Panc1 (cell line): ENCODE measurements around the gene TTC3. TPM values are rescaled to one million over a fixed set of nuclear protein-coding genes. Genes with fewer than 3 reads are reported as not detected.
"Not testable (repeated sequence)": the region's sequence is repeated elsewhere in the genome, so short reads cannot be mapped to it uniquely, and the experiment has no call there.

Experiments
- ATAC-seq: fragments of 200-7000 bp; cut with Tn5 transposase; 2 replicates; pipeline ENCODE4 v1.9.1; 2020; ENCODE audit warnings: mild to moderate bottlenecking, moderate library complexity
- BruUV-seq: library from RNA; stranded (reverse); fragments of 400-500 nt; replicated peaks from 2 replicates; lab custom pipeline; 2021; lab: Mats Ljungman, UMichigan
- CTCF ChIA-PET: fragments of 300-600 bp; sonication (Branson Sonifier 250); formaldehyde crosslinking; loops from one replicate; lab custom pipeline; 2022; ENCODE audit warnings: antibody characterized with exemption; lab: Charles Lee
- POLR2A ChIA-PET: fragments of 300-600 bp; sonication (Branson Sonifier 250); formaldehyde crosslinking; loops from one replicate; lab custom pipeline; 2022; ENCODE audit warnings: antibody characterized with exemption; lab: Charles Lee
- DNase-seq: peaks from one replicate; pipeline ENCODE4 v3.0.0-alpha.2; 2010; ENCODE audit warnings: low read depth, low spot score
- H3K27ac ChIP-seq: 2 replicates; pipeline ENCODE4 v1.5.1; 2011; ENCODE audit warnings: mild to moderate bottlenecking, low read length, inconsistent platforms
- H3K27me3 ChIP-seq: fragments of 200-500 bp; sonication (Bioruptor generic); 2 replicates; pipeline ENCODE4 v1.6.0; 2014; ENCODE audit warnings: low read length, inconsistent platforms; ENCODE audit not compliant: control insufficient read depth, insufficient read depth
- H3K36me3 ChIP-seq: fragments of 200-500 bp; sonication (Bioruptor generic); 2 replicates; pipeline ENCODE4 v1.5.1; 2014; ENCODE audit warnings: inconsistent platforms, mild to moderate bottlenecking, low read length, moderate library complexity; ENCODE audit not compliant: control insufficient read depth, insufficient read depth
- H3K4me1 ChIP-seq: 2 replicates; pipeline ENCODE4 v1.5.1; 2011; ENCODE audit warnings: inconsistent platforms, mild to moderate bottlenecking, low read length, moderate library complexity; ENCODE audit not compliant: control insufficient read depth, insufficient read depth
- H3K4me3 ChIP-seq, 2 experiments: 2 replicates each; pipeline ENCODE4 v1.5.1; 2011 to 2012; ENCODE audit warnings: low read depth in 2 of 2, low read length in 2 of 2, mild to moderate bottlenecking in 2 of 2, inconsistent platforms in 1 of 2, moderate library complexity in 1 of 2
- H3K9me3 ChIP-seq: fragments of 200-500 bp; sonication (Bioruptor generic); 2 replicates; pipeline ENCODE4 v1.5.1; 2014; ENCODE audit warnings: low read depth, mild to moderate bottlenecking, inconsistent platforms, low read length, moderate library complexity; ENCODE audit not compliant: control insufficient read depth, insufficient read depth
- POLR2AphosphoS5 ChIP-seq: IDR thresholded peaks from 2 replicates; pipeline ENCODE4 v1.6.1; 2012; ENCODE audit warnings: mild to moderate bottlenecking, low read depth, low read length, moderate library complexity
- REST ChIP-seq, 2 experiments: IDR thresholded peaks; 2 replicates each; pipeline ENCODE4 v1.6.1; 2011 to 2012; ENCODE audit warnings: low read depth in 2 of 2, control low read depth in 1 of 2, low read length in 1 of 2, mild to moderate bottlenecking in 1 of 2, moderate library complexity in 1 of 2; ENCODE audit not compliant: insufficient read depth in 1 of 2
- SIN3A ChIP-seq: IDR thresholded peaks from 2 replicates; pipeline ENCODE4 v1.6.1; 2012; ENCODE audit warnings: low read depth, mild to moderate bottlenecking, low read length, moderate library complexity, borderline replicate concordance; ENCODE audit not compliant: insufficient read depth
- TCF7L2 ChIP-seq: IDR thresholded peaks from 2 replicates; pipeline ENCODE4 v1.6.1; 2011; ENCODE audit warnings: mild to moderate bottlenecking, low read depth, low read length, inconsistent platforms
- in situ Hi-C: cut with HindIII; loops from 2 replicates; pipeline ENCODE4 v1.10.0; 2016; ENCODE audit warnings: low sequenced_read_pairs, low pct_unique_long_range_greater_than_20kb
- intact Hi-C: fragments of 100-400 bp; cut with micrococcal nuclease; formaldehyde crosslinking; loops from one replicate; pipeline ENCODE4 v1.10.0; 2022; ENCODE audit not compliant: unreplicated experiment
- total RNA-seq: library from RNA; stranded (reverse); gene quantifications from one replicate; pipeline ENCODE4 v1.2.1, GENCODE V29; 2021; ENCODE audit not compliant: unreplicated experiment
- TF ChIP-seq, protein P1 (sequence below): fragments of 450-650 bp; IDR thresholded peaks from 2 replicates; pipeline ENCODE4 v1.5.1; 2017; ENCODE audit warnings: mild to moderate bottlenecking

Gene TTC3
- total RNA-seq, 1 experiment from 2014 or later: 83.0 TPM

DNA sequence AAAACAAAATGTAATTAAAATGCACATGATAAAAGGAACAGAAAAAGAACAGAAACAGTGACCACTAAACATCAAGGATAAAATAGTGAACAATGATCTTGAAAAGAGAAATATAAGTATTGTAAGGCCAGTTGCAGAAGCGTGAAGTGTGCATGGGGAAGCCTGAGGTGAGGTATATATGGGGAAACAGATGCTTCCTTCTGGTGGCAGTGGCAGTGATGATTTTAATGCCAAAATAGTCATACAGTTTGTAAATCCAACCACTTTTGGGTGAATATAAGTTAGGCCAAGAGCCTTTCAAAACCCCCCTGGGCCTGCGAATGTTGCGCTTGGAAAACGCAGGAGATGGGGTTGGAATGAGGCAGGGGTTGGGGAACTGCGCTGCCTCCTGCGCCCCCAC is 27.3 kb downstream of the TTC3 start:
- TF ChIP-seq, protein P1, sequence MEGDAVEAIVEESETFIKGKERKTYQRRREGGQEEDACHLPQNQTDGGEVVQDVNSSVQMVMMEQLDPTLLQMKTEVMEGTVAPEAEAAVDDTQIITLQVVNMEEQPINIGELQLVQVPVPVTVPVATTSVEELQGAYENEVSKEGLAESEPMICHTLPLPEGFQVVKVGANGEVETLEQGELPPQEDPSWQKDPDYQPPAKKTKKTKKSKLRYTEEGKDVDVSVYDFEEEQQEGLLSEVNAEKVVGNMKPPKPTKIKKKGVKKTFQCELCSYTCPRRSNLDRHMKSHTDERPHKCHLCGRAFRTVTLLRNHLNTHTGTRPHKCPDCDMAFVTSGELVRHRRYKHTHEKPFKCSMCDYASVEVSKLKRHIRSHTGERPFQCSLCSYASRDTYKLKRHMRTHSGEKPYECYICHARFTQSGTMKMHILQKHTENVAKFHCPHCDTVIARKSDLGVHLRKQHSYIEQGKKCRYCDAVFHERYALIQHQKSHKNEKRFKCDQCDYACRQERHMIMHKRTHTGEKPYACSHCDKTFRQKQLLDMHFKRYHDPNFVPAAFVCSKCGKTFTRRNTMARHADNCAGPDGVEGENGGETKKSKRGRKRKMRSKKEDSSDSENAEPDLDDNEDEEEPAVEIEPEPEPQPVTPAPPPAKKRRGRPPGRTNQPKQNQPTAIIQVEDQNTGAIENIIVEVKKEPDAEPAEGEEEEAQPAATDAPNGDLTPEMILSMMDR: no peak
- TF ChIP-seq SIN3A: no peak
- TF ChIP-seq POLR2AphosphoS5: no peak
- TF ChIP-seq REST (IDR thresholded peaks at IDR 0.05; ENCODE audit: insufficient read depth in 1 of 2, low read depth in 2 of 2, low read length in 1 of 2): no peak
- no peak for TF ChIP-seq TCF7L2
- H3K4me1 ChIP-seq: no peaks in the 10 kb centered on the region
- H3K36me3 ChIP-seq: peaks cover 12% of the 10 kb centered on the region
- H3K4me3 ChIP-seq: no peak overlapping the region
- DNase-seq: no peak
- H3K27me3 ChIP-seq: no peaks in the 10 kb centered on the region
- ATAC-seq: no peak
- intact Hi-C loops: no loop called here
- no peaks in the 10 kb centered on the region for H3K9me3 ChIP-seq
- in situ Hi-C loops: no loop called here
- no peak overlapping the region for H3K27ac ChIP-seq
- TSS peak; percentile 23 for BruUV-seq
- ChIA-PET CTCF (no interaction called here), POLR2A (no interaction called here)

DNA sequence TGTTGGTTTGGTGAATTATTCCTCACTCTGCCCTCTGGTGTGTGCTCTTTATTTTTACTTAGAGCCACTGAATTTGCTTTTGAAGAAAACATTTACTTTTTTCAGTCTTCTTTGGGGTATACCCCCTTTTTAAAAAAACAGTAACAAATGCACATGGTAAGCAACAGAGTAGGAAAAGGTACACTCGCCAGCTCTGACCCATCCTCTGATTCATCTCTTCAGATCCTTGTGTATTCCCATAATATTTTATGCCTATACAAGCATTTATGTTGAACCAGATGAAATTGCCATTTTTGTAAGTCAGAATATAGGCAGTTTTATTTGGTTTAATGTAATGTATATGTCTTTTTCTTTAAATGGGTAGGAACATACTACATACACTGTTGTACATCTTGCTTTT is 28.3 kb downstream of the TTC3 start:
- no peak for ATAC-seq
- POLR2A ChIA-PET: no interaction called here
- intact Hi-C loops (no loop called here), in situ Hi-C loops (no loop called here)
- Histone ChIP-seq H3K4me1 (no peaks in the 10 kb centered on the region), H3K27me3 (no peaks in the 10 kb centered on the region), H3K36me3 (peaks cover 12% of the 10 kb centered on the region; the same call in 1 of the 2 replicates), H3K4me3 (no peak overlapping the region), H3K27ac (no peak overlapping the region), H3K9me3 (no peaks in the 10 kb centered on the region)
- DNase-seq: no peak
- no TSS peak for BruUV-seq
- TF ChIP-seq, protein P1: no peak
- TF ChIP-seq TCF7L2: no peak
- TF ChIP-seq POLR2AphosphoS5: no peak
- TF ChIP-seq REST (IDR thresholded peaks at IDR 0.05; ENCODE audit: insufficient read depth in 1 of 2, low read depth in 2 of 2, low read length in 1 of 2): no peak
- no peak for TF ChIP-seq SIN3A
- CTCF ChIA-PET: no interaction called here

GRCh38 chr21:37102746-37103145 is 29.7 kb downstream of the TTC3 start:
- ATAC-seq, H3K27me3 ChIP-seq, intact Hi-C loops, CTCF ChIA-PET, H3K36me3 ChIP-seq, DNase-seq, H3K4me1 ChIP-seq, POLR2A ChIA-PET, H3K9me3 ChIP-seq, H3K4me3 ChIP-seq, in situ Hi-C loops, BruUV-seq, H3K27ac ChIP-seq: not testable (repeated sequence)
